Activated CD4-positive, alpha-beta T cell treated with anti-CD3 and anti-CD28 coated beads, Interleukin-2, Interleukin-6, amounts not matched to agents 100 ng/mL and 50 ng/mL, durations not matched to agents 16 hours and 8 hours (primary cell): ENCODE results near the gene ACTA2.
A peak's percentile ranks its signal among the peaks of the same experiment; 100 is the strongest.
"Not testable (repeated sequence)": the region's sequence is repeated elsewhere in the genome, so short reads cannot be mapped to it uniquely, and the experiment has no call there.

Experiments
- DNase-seq: peaks from one replicate; pipeline ENCODE4 v3.0.0-alpha.2; 2020

Gene ACTA2

DNA sequence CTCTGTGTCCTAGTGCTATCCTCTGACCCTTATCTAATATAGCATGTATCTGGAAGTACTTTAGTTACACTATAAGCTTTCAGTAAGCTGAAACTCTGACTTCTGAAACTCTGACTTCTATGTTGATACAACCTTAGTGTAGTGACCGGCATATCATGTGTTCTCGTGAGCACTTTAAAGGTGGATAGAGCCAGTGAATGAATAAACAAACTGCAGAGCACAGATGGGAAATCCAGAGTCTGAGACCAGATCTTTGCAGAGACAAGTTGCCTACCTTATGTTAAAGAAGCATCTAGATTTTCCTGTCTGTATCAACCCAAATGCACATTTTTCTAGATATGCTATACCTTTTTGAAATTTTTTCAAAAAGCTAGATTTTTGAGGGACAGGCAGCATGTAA, 3.5 kb downstream of the ACTA2 start:
- no peak for DNase-seq

- DNase-seq = no peak
Measured at GRCh38 chr10:88946965-88947590, 5.5 kb downstream of the ACTA2 start.

GRCh38 chr10:88946200-88946599, 6.4 kb downstream of the ACTA2 start:
- no peak for DNase-seq

- DNase-seq = no peak
Measured at GRCh38 chr10:88944813-88945212, 7.8 kb downstream of the ACTA2 start.

GRCh38 chr10:88943778-88944177, 8.8 kb downstream of the ACTA2 start:
- DNase-seq = no peak

GRCh38 chr10:88941026-88941425, 11.5 kb downstream of the ACTA2 start:
- DNase-seq = no peak

DNA sequence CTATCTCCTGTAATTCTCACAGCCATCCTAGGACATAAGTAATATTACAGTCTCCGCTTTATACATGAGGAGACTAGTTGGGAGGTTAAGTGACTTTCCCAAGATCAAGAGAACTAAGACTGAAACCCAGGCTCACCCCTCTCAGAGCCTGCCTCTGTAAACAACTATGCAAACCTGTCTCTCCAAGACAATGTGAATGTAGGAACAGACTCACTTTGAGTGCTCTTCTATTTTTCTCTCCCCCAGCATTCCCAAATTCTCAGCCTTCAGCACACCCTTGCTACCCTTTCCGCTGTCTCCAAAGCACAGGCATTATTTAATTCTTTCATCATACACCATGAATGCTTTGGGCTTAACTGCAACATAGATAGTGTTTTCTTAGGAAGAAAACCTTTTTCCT, 13.6 kb downstream of the ACTA2 start:
- no peak for DNase-seq

- no peak for DNase-seq
Measured at GRCh38 chr10:88938039-88938438, 14.5 kb downstream of the ACTA2 start.

GRCh38 chr10:88936656-88937055, 15.9 kb downstream of the ACTA2 start:
- no peak for DNase-seq

DNA sequence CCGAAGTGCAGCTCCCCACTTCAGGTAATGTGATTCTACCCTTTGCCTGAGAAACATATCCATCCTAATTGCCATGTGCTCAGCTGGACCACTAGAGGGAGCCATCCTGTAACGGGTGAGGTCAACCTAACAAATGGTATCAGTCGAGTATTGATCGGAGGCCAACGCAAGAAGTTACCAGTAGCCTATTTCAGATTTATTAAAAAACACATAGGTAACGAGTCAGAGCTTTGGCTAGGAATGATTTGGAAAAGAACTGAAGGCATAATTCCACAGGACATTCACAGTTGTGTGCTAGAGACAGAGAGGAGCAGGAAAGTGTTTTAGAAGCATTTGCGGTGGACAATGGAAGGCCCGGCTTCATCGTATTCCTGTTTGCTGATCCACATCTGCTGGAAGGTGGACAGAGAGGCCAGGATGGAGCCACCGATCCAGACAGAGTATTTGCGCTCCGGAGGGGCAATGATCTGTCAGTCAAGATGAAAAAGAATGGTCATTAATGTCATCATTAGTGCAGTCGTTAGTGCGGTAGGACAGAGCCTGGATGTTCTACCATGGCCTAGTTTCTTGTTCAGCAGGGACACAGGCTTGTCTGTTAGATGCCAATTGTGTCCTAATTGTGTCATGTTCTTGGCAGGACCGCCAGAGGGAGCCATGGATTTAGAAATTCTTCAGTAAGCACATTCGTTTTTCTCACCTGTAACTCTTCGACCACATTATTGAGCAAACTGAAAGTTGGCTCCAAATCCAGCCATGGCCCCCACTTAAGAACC, 17.5 kb downstream of the ACTA2 start:
- DNase-seq = peak; percentile 80

DNA sequence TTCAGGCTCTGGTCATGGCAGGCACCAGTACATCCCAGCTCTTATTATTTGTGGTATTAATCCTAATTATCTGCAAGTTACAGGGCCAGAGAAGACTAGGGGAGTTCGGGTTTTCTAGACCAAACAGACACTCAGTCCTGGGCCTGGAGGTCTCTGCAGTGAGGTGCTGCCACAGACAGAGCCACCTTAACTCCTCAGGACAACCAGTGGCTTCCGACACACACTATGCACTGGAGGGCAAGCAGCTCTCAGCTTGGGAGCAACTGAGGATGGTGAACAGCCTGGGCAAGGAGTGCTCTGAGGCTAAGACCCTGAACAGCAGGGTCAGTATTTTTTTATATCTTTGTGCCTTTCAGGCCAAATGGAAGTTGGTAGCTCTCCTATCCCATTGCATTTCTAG, 19.0 kb downstream of the ACTA2 start:
- DNase-seq = no peak

DNA sequence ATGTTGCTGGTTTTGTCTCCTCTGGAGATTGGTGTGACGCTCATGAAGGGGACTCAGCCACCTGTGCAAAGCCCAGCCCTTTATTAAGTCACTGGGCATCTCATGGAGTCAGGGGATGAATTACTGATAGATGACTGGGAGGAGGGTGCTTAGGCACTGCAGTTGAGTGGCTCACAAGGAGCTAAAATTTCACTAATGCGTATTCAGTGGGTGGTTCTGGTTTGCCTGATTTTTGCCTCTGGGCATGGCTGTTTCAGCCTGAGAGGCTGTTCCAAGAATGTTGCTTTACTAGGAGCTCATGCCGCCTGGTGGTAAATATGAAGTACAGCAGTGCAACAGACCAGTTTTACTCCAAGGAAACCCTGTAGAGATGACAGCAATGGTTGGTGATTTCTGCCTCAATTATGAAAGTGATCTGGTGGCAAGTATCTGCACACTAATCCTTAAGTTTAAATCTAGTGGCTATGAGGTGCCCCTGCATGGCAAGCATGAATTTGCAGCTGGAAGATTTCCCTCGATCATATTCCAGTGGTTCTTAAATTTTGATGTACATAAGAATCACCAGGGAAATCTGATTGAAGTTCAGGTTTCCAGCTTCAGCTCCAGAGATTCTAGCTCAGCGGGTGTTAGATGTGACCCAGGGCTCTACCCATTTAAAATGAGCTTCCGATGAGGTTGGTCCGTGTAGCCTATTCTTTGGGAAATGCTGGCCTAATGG, 19.9 kb downstream of the ACTA2 start:
- DNase-seq = peak; percentile 69

GRCh38 chr10:88932029-88932428, 20.5 kb downstream of the ACTA2 start:
- DNase-seq = not testable (repeated sequence)

DNA sequence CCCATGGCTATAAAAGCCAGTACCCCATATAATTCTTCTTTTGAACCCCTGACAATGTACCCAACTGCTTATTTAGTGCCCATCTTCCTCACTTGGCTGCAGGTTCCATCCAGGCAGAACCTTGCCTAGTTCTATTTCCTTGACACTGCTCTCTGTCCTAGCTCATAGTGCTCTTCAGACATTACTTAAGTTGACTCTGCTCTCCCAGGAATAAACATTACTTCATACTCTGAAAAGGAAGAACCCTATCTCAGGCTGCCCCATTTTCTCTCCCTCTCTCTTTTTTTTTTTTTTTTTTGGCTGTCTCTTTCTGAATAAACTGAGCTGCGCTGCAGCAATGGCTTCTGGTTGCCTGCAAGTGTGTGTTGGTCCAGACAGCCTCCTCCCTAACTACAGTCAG, 21.0 kb downstream of the ACTA2 start:
- DNase-seq = no peak

DNA sequence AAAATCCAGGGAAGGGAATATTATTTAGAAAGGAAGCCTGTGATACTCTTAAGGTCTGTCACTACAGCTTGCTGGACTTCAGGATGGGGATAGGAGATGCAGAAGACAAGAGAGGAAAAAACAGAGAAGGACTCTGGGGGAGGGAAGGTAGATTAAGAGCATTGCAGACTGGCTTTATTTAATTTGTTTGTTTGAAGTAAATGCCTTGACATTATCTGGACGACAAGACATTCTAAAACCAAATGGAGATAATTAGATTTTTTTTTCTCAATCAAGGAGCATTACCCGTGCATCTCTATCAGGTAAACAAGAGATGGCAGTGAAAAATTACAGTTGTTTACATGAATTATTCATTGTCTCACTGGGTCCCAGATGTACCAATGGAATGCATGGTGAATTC, 24.3 kb downstream of the ACTA2 start:
- no peak for DNase-seq

DNA sequence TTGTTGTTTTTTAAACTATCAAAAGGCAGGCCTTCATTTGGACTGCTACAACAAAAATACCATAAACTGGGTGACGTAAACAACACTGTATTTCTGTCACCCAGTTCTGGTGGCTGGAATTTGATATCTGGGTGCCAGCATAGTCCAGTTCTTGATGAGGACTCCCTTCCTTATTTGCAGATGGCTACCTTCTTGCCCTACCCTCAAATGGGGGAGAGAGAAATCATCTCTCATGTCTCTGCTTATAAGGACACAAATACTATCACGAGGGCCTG, 25.2 kb downstream of the ACTA2 start:
- DNase-seq = no peak

- no peak for DNase-seq
Measured at GRCh38 chr10:88926566-88927415, 25.8 kb downstream of the ACTA2 start.

DNA sequence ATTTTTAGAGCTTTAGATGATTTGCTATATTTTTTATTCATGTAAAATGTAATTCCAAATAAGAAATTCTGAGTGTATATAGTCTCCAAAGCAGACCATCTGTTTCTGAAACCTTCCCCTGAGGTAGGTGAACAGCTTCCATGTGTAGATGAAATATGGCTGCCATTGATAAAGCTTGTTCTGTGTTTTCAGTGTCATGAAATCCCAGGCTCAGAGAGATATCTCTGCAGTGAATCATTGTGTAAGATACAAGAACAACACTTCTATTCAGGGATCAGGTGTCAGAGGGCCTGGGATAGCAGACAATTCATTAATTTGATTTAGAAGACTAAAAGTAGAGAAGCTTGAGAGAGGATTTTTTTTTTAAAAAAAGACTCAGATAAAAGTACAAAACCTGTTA, 29.1 kb downstream of the ACTA2 start:
- no peak for DNase-seq

DNA sequence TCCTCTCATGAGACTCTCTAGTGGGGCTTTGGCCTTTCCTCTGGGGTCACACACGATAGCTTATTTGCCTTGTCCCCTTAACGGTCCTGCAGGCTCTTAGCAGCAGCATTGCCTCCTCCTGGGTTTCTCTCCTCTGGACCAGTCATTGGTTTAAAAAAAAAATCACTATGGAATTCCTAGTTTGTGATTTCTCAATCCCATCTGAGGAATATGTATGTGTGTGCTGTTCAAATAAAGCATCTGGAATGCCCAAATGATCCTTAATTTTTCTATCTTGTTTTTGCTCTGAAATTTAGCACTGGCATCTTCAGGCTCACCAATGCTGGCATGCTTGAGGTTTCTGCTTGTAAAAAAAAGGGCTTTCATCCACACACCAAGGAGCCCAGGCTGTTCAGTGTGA, 30.5 kb downstream of the ACTA2 start:
- no peak for DNase-seq

DNA sequence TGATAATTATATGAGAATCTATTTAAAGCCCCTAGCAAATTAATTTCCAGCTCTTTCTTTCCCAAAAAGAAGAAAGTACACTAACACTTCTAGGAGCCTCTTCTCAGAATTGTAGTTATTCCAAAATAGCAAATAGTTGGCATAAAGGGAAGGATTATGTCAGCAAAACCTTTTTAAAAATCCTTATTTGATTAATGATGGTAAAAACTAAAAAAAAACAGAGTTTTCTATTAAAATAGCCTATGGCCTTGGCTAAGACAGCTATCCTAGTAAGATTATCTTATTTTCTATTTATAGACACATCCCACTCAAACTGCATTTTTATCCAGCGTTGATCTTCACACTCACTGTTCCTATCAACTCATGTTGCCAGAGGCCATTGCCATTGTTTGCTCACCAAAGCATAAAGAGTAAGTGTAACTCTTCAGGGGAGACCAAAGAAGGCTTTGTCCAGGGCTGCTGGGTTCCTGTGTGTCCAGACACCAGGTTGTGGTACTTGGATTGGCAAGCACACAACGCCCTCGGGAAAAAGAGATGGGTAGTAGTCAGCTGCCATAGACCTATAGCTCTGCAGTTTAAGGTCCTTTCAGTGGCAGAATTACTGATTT, 31.5 kb downstream of the ACTA2 start:
- no peak for DNase-seq

- no peak for DNase-seq
Measured at GRCh38 chr10:88920198-88920597, 32.4 kb downstream of the ACTA2 start.

- no peak for DNase-seq
Measured at GRCh38 chr10:88919041-88919440, 33.5 kb downstream of the ACTA2 start.
